C4-2B (cell line): Measurements from ENCODE around the gene ACSL4.
"Not testable (repeated sequence)": the region's sequence is repeated elsewhere in the genome, so short reads cannot be mapped to it uniquely, and the experiment has no call there.

Experiments
- H3K27ac ChIP-seq: fragments of 450-650 bp; 2 replicates; pipeline ENCODE4 v1.5.1; 2017
- ZFX ChIP-seq: fragments of 450-650 bp; IDR thresholded peaks from 2 replicates; pipeline ENCODE4 v1.6.1; 2017
- TF ChIP-seq, protein P1 (sequence below): fragments of 450-650 bp; conservative IDR thresholded peaks from 2 replicates; pipeline ENCODE4 v1.5.1; 2017; ENCODE audit warnings: mild to moderate bottlenecking

The ACSL4 gene

DNA sequence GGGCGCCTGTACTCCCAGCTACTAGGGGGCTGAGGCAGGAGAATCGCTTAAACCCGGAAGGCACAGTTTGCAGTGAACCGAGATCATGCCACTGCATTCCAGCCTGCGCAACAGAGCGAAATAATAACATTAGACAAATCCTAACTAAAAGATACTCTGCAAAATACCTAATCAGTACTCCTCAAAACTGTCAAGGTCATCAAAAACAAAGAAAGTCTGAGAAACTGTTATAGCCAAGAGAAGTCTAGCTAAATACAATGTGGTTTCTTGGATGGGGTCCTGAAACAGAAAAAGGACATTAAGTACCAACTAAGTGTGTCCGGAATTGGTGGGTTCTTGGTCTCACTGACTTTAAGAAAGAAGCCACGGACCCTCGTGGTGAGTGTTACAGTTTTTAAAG lies 14.6 kb upstream of the ACSL4 start:
- no peak overlapping the region for H3K27ac ChIP-seq
- no peak for TF ChIP-seq ZFX
- TF ChIP-seq, protein P1, sequence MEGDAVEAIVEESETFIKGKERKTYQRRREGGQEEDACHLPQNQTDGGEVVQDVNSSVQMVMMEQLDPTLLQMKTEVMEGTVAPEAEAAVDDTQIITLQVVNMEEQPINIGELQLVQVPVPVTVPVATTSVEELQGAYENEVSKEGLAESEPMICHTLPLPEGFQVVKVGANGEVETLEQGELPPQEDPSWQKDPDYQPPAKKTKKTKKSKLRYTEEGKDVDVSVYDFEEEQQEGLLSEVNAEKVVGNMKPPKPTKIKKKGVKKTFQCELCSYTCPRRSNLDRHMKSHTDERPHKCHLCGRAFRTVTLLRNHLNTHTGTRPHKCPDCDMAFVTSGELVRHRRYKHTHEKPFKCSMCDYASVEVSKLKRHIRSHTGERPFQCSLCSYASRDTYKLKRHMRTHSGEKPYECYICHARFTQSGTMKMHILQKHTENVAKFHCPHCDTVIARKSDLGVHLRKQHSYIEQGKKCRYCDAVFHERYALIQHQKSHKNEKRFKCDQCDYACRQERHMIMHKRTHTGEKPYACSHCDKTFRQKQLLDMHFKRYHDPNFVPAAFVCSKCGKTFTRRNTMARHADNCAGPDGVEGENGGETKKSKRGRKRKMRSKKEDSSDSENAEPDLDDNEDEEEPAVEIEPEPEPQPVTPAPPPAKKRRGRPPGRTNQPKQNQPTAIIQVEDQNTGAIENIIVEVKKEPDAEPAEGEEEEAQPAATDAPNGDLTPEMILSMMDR, result no peak

- H3K27ac ChIP-seq, result no peak overlapping the region
- no peak for TF ChIP-seq ZFX
- TF ChIP-seq, protein P1, result no peak
Measured at GRCh38 chrX:109742722-109743121, 9.7 kb upstream of the ACSL4 start.

GRCh38 chrX:109740896-109741295 lies 7.8 kb upstream of the ACSL4 start:
- H3K27ac ChIP-seq, result not testable (repeated sequence)

DNA sequence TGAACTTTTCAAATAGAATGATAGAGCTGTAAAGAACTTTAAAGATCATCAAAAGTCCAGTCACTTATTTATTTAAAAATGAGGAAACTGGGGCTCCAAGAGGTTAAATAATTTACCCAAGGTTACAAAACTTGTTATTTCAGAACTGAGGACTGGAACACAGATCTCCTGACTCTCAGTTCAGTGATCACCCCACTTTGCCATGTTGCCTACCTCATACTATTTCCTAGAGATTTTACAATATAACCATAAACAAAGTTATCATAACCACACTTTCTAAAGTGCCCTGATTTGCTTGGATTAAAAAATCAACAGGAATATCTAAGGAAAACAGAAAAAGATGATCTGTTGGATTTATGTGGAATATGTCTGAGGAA lies 7.4 kb upstream of the ACSL4 start:
- TF ChIP-seq ZFX, result no peak
- TF ChIP-seq, protein P1, result no peak
- no peak overlapping the region for H3K27ac ChIP-seq

DNA sequence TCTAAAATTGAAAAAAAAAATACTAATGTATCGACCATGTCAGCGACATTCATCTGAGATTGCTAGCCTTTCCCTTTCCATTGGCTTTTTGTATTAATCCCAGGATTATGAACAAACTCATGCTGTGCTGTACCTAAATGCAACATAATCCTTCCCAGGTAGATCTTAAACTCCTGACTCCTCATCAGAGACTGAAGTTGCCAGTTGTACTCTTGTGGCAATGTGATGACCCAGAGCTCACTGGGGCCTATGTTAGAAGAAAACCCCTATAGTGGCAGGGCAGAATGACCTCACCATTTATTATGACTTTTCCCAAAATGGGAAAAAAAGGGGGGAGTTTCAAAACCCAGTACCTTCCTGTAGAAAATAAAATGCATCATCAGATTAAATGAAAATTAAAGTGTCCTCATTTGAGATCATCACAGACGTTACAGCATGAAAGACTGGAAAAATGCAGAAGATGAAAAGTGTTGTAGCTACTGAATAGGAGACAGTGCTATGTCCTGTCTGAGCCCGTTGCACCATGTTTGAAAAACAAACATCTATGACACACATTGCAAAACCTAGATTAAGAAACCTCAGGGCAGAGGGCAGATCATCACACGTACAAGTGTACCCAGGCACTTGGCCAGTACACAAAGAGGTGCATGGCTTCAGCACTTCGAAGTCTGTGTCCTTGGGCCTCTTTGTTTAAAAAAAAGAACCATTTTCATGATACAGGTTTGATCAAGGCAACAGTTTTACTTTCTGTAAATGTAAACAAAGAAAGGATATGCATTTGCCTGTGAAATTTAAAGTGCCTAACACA lies 6.8 kb upstream of the ACSL4 start:
- no peak for TF ChIP-seq ZFX
- TF ChIP-seq, protein P1, result no peak
- H3K27ac ChIP-seq, result no peak overlapping the region

DNA sequence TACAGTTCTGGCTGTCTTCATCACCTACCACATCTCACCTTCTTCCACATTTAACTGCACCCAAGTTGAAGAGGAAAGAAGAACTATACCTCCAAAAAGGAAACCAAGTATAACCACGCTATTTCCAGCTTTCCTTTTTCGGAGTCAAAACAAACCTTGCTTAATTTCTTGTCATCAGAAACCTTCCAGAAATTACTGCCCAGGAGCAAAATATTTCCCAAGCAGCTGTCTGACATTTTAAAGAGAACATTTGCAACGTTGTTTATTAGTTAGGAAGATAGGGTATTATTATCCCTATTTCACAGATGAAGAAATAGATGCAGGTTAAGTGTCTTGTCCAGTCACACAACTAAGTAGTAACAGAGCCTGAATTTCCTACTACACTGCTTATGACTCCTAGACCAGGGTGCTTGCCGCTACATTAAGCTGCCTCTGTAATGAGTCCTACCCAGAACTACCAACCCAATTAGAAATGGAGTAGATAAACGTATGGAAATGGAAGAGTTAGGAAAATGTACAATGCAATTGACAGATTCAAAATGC lies 2.2 kb upstream of the ACSL4 start:
- TF ChIP-seq, protein P1, result no peak
- TF ChIP-seq ZFX, result no peak
- no peak overlapping the region for H3K27ac ChIP-seq

DNA sequence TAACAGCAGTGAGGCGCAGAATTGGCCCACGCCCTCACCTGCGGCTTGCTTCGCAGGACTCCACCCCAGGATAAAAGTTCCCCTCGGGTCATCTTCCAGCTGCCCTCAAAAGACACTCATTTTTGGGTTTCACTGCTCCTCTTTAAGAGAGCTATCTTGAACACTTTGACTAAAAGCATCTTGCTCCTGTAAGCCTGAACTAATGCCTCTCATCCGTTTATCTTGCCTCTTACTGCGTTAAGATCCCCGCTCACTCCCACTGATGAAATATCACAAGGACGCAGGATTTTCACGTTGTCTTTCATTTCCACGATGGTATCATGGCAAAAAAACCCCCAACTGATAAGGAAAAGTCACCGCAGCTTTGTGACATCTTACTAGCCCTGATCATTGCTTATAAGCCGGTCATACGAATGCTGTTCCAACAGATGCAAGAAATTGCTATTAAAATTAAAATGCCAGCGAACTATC lies 591 bp upstream of the ACSL4 start:
- no peak for TF ChIP-seq ZFX
- TF ChIP-seq, protein P1, result no peak
- no peak overlapping the region; the same call in 1 of the 2 replicates for H3K27ac ChIP-seq
